GM18499 (cell line): ENCODE data around the gene CA5A.
"Not testable (repeated sequence)": the region's sequence is repeated elsewhere in the genome, so short reads cannot be mapped to it uniquely, and the experiment has no call there.

ENCODE experiments used
- ATAC-seq: cut with Tn5 transposase; IDR thresholded peaks from one replicate; pipeline ENCODE4 v1.9.1; 2021; ENCODE audit warnings: moderate number of reproducible peaks; ENCODE audit not compliant: insufficient read depth, unreplicated experiment

CA5A gene

DNA sequence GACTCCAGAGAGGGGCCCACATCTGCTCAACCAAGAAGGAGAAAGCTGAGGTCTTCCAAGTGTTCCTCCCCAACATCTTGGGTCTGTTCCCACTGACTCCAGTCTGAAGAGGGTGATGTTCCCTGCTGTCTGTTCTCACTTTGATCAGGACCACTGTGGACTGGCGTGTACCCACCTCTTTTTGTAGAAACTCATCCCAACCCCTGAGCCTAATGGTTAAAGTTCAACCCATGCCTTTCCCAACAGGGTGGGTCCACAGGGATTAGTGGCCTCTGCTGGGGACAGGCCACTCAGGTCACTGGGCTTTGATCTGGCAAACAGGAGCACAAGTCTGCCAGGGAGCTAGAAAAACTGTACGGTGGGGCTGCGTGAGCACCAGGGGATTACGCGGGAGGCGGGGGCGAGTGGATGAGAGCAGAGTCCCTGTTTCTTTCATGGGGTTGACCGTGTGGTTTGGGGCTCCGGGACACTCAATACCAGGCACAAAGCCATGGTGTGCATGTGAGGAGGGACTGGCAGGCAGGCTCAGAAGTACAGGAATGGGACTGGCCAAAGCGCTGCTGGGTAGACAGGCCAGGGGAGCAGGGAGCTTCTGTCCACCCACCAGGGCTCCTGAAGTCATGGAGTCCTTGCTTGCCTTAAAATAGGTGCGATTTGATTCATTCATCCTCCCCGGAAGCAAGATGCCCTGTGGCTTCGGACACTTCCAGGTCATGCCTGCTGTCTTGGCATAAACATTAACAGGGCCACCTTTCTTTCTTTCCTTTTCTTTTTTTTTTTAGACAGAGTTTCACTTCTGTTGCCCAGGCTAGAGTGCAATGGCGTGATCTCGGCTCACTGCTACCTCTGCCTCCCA is at the start of gene CA5A:
Gene CA5A (minus strand): TSS at position 155 of the 856 bp plus-strand sequence. CDS start 79 bp downstream, at position 76.
- ATAC-seq: no peak

DNA sequence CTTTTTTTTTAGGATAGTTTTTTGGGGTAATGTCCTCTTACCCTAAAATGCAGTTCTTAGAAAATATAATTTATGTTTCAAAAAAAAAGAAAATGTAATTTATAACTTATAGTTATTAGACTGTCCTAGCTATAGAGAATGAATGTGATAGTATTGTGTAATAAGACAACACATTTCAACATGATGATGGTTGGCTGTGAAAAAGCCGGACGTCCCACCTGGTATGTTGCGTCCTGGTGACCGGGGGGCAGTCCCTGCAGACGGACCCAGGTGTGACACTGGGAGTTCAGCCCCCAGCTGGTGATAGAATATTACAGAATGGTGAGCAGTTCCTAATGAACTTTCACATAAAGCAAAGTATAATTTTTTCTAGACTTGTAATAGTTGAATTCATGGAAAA is 49.2 kb upstream of the CA5A start:
- ATAC-seq: not testable (repeated sequence)

DNA sequence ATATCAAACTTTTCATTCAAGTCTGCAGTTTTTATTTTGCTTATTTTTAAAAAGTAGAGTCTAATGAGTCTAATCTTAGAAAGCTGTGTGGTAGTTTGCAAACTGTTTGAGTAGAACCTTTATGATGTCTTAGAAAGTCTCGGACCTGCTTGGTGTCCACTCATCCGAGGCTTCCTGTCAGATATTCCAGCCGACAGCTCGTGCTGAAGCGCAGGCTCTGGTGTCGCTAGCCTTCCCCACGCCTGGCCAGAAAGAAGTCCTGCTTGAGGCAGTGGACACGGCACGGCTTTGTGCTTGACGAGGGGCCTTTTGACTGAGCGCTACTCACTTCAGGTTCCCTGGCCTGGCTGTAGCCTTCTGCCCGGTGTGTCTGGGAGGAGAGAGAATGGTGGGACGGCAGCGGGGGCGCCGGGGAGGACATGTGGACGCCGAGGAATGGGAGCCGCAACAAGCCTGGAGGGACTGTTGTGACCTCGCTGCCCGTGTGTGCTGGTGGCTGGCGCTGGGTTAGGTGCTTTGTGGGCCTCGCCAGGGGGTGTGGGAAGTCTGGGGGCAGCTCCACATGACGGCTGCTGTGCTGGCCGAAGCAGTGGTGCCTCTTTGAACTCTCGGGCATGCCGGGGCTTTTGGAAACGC is 48.4 kb upstream of the CA5A start:
- ATAC-seq: no peak

- not testable (repeated sequence) for ATAC-seq
Observed at GRCh38 chr16:87984180-87984579, 47.9 kb upstream of the CA5A start.

- not testable (repeated sequence) for ATAC-seq
Observed at GRCh38 chr16:87983737-87984097, 47.4 kb upstream of the CA5A start.

GRCh38 chr16:87983072-87983736 is 46.9 kb upstream of the CA5A start:
- not testable (repeated sequence) for ATAC-seq

DNA sequence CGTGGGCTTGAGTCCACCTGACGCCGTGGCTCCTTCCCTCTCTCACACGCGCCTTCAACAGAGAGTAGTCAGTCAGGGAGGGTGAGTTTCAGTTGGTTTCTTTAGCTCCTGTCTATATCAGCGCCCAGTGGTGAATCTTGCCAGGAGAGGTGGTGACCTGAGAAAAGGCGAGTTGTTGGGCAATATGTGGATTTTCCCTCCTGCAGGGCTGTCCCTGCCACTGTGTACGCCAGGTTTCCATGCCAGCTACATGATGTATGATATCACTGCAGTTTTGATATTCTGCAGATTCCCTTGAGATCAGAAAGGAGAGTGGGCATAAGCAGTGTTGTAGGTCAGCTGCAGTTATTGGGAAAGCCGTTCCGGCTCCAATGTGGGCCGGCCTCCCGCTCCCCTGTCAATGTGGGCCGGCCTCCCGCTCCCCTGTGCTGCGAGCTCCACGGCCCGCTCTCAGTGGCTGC is 46.3 kb upstream of the CA5A start:
- ATAC-seq: no peak

DNA sequence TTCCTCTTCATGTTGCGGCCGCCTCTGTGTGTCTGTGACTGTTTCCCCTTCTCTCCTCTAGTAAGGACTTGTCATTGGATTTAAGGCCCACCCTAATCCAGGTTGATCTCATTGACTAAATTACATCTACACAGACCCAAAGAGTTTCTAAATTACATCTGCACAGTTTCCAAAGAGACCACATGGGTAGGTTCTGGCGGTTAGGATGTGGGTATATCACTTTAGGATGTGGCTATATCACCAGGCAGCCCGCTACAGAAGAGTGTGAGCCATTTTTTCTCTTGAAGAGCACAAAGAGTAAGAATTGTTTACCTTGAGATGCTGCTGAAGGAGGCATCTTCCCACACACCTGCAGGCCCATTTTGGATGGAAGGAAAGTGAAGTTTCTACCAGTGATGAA is 45.0 kb upstream of the CA5A start:
- ATAC-seq: not testable (repeated sequence)

GRCh38 chr16:87979911-87980630 is 43.7 kb upstream of the CA5A start:
- ATAC-seq: not testable (repeated sequence)

GRCh38 chr16:87979352-87979751 is 43.0 kb upstream of the CA5A start:
- no peak for ATAC-seq

DNA sequence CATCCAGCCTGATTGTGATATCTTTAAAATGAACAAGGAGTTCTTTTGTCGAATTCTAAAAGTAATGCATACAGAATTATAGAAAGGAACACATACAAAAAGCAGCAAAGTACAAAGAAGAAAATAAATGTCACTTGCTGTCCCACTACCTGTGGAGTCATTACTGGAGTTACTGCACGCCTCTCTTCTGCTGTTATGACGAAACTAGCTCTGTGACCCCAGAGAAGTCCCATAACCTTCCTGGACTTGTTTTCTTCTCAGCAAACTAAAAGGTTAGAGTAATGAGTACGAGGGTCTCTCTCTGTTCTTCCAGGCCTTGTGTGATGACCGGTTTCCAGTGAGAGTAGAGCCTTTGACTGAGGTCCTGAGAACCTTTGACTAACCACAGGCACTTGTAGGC is 41.8 kb upstream of the CA5A start:
- ATAC-seq: no peak

DNA sequence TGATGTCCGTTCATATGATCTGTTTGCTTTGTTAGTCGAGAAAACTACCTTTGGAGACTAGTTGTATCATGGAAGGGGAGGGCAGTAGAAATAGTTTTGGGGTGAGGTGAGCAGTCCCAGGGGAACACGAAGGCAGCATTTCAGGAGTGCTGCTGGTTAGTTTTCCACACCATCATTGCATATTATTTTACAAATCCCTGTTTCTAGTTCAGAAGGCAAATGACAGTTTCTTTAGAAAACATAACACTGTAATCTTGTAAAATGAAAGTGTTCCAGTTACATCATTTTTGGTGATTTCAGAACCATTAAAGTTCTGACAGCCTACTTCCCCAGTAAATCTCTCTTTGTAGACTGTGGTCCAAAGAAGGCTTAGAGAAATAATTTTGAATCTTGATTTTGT is 40.3 kb upstream of the CA5A start:
- no peak for ATAC-seq

GRCh38 chr16:87974178-87974577 is 37.8 kb upstream of the CA5A start:
- ATAC-seq: no peak

- no peak for ATAC-seq
Observed at GRCh38 chr16:87973717-87974116, 37.4 kb upstream of the CA5A start.

GRCh38 chr16:87971933-87972332 is 35.6 kb upstream of the CA5A start:
- ATAC-seq: no peak

GRCh38 chr16:87970186-87970585 is 33.9 kb upstream of the CA5A start:
- no peak for ATAC-seq

- ATAC-seq: no peak
Observed at GRCh38 chr16:87968541-87968940, 32.2 kb upstream of the CA5A start.

- no peak for ATAC-seq
Observed at GRCh38 chr16:87966685-87967185, 30.4 kb upstream of the CA5A start.

DNA sequence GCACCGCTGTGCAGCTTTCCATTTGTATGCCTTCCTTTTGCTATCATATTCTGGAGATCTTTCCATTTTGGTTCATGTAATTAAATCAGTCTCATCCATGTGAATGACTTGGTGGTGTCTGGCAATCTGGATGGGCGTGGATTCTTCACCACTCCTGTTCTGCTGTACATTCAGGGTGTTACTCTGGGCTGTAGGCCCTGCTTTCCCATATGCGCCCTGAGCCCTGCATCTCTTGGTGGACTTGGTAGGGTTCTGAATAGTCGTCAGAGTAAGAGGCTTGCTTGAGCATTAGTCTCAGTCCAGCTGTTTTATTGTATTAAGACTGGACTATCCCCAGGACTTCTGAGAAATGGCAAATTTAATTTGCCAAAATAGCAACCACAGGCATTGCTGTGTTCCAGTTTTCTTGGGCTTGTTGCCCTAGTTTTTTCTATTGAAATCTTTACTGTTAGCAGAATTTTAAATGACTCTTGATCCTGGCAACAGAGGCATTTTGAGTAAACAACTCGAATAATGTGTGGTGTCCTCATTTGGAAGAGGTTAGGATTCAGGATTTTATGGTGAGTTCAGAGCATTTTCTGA is 29.8 kb upstream of the CA5A start:
- no peak for ATAC-seq

DNA sequence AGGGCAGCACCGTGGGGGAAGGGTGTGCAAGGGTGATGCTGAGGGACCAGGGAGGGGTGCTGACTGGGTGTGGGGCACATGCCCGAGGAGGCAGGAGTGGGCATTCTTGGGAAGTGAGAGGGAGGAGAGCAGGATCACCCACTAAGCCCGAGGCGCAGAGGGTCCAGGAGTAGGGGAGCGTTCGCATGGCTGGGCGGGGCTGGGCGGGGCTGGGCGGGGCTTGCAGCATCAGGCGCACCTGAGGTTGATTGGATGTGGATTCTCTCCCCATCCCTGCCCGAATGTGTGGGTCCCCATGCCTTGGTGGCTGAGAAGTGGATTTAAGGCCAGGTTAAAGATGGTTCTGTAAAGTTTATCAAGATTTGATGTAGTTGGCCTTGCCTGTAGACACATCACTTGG is 29.1 kb upstream of the CA5A start:
- no peak for ATAC-seq
